Fibroblast of mammary gland (primary cell): ENCODE measurements around the gene EPAS1.

Source experiments
- DNase-seq: peaks from one replicate; pipeline ENCODE4 v3.0.0-alpha.2; 2010; ENCODE audit warnings: low read depth
- H3K4me3 ChIP-seq: 2 replicates; pipeline ENCODE4 v1.5.1; 2011; ENCODE audit warnings: low read depth, mild to moderate bottlenecking, low read length, moderate library complexity; ENCODE audit not compliant: control insufficient read depth
- CTCF ChIP-seq: conservative IDR thresholded peaks from 2 replicates; pipeline ENCODE4 v1.5.1; 2011; ENCODE audit warnings: low read depth, low read length, inconsistent platforms; ENCODE audit not compliant: control insufficient read depth, insufficient read depth

Gene EPAS1

DNA sequence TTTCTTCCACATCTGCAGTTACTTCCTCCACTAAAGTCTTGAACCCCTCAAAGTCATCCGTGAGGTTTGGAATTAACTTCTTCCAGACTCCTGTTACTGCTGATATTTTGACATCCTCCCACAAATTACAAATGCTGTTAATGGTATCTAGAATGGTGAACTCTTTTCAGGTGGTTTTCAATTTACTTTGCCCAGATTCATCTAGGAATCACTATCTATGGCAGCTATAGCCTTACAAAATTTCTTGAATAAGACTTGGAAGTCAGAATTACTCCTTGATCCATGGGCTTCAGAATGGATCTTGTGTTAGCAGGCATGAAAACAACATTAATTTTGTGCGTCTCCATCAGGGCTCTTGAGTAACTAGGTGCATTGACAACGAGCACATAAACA lies 19.9 kb downstream of the EPAS1 start:
- no peak for TF ChIP-seq CTCF
- no peak for DNase-seq
- H3K4me3 ChIP-seq = no peak overlapping the region

DNA sequence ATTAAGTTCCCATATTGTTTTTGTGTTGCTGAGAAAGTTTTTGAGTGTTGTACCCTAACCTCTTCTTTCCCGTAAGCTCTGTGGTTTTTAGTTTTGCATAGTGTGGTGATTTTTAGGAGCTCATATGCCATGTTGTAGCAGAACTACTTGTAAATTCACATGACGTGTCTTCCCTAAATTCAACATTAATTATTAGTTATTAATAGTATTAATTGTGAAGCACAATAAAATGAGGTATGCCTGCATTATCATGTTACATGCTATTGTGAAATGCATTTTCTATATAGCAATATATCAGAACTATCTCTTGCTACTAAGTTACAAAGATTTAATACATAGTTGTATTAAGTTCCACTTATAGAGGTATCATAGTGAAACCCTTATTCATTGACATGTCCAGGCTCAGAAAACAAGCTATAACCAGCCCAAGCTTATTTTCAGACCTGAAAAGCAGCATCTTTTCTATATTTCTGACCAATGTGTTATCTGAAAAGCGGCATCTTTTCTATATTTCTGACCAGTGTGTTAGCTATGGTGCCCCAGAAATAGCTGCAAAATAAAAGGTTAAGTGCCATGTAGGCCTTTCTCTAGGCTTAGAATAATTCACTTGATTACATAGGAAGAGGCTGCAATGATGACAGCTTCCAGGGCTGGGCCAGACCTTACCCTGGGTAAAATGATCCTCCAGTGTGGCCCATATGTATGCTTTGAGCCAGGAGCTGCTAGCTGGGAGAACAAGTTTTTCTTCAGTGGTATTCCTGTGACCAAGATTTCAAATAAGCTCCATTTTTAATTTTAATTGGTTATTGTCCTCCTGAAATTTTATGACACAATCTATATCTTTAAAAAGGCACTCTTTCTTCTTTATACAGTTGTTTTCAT lies 21.6 kb downstream of the EPAS1 start:
- TF ChIP-seq CTCF = no peak
- DNase-seq = no peak
- no peak overlapping the region for H3K4me3 ChIP-seq

- TF ChIP-seq CTCF = no peak
Observed at GRCh38 chr2:46319711-46320110, 22.5 kb downstream of the EPAS1 start.

GRCh38 chr2:46320141-46320567 lies 22.9 kb downstream of the EPAS1 start:
- no peak for DNase-seq
- no peak for TF ChIP-seq CTCF
- no peak overlapping the region for H3K4me3 ChIP-seq

More at GRCh38 chr2:46319711-46320110, 22.5 kb downstream of the EPAS1 start:
- H3K4me3 ChIP-seq = no peak overlapping the region
- DNase-seq = no peak

DNA sequence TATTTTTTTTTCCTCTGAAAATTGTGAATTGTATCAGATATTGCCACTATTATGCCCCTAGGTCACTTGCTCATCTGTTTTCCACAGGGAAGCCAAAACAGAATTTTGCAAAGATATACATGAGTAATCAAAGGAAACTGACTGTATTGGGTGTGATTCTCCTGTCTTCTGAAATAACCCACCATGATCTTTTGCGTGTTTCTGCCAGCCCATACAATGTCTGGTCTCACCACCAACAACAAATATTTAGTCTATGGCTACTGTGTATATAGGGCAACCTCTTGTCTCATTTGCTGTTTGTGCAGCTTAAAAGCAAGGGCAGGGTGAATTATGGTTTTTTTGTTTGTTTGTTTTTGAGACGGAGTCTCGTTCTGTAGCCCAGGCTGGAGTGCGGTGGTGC lies 26.5 kb downstream of the EPAS1 start:
- TF ChIP-seq CTCF = no peak
- H3K4me3 ChIP-seq = no peak overlapping the region
- no peak for DNase-seq

DNA sequence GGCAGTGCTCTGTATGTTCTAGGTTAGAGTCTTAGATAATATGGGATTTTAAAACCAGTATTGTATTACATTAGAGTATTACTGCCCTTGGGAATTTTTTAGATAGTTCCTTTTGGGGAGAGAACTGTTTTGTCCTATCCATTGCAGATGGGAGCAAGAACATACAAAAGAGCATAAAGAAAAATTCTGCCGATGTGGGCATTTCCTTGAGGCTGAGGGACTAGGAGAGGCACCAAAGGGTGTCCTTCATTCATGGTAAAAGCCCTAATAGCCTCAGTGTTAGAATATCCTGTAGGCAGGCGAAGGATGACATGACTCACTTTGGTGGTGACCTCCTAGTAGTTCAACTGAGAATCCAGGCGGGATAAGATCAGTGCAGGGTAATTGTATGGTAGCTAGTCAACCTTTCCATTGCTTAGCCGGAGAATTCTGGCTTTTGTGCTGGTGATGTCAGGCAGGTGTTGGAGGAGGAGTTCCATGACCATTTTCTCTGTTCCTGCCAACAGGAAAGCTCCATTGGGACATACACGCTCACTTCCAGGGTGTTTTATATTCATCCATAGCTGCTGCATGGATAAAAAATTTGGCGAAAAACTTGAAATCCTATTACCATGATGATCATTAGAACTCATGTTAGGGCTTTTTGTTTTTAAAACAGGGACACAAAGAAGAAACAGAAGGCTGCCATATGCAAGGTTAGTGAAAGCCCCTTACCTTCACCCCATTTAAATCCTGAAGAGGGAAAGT lies 28.1 kb downstream of the EPAS1 start:
- peak; percentile 59 for DNase-seq
- H3K4me3 ChIP-seq = no peak overlapping the region
- TF ChIP-seq CTCF = no peak
